Effector CD8-positive, alpha-beta T cell (primary cell): ENCODE measurements around the gene GM2A.
"Not testable (repeated sequence)": the region's sequence is repeated elsewhere in the genome, so short reads cannot be mapped to it uniquely, and the experiment has no call there.

ENCODE experiments used
- DNase-seq: peaks from one replicate; lab custom pipeline; 2025; lab: John Stamatoyannopoulos, UW

GM2A gene

GRCh38 chr5:151253605-151253950, 593 bp downstream of the GM2A start:
- DNase-seq, result no peak

DNA sequence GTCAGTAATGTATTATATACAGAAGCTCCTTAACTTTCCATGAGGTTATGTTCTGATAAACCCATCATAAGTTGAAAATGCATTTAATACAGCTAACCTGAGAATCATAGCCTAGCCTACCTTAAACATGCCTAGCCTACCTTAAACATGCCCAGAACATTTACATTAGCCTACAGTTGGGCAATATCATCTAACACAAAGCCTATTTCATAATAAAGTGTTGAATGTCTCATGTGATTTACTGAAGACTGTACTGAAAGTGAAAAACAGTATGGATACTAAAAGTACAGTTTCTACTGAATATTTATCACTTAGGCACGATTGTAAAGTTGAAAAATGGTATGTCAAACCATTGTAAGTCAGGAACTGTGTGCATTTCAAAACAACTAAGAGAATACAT, 1.6 kb downstream of the GM2A start:
- DNase-seq, result no peak

DNA sequence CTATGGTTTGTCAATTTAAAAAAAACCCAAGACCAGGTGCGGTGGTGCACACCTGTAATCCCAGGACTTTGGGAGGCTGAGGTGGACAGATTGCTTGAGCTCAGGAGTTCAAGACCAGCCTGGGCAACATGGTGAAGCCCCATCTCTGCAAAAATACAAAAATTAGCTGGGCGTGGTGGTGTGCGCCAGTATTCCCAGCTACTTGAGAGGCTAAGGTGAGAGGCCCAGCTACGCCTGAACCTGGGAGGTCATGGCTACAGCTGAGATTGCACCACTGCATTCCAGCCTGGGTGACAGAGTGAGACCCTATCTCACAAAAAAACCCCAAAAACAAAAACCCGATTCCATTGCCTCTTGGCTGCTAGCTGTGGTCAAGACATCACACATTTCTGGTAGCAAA, 2.0 kb downstream of the GM2A start:
- not testable (repeated sequence) for DNase-seq

DNA sequence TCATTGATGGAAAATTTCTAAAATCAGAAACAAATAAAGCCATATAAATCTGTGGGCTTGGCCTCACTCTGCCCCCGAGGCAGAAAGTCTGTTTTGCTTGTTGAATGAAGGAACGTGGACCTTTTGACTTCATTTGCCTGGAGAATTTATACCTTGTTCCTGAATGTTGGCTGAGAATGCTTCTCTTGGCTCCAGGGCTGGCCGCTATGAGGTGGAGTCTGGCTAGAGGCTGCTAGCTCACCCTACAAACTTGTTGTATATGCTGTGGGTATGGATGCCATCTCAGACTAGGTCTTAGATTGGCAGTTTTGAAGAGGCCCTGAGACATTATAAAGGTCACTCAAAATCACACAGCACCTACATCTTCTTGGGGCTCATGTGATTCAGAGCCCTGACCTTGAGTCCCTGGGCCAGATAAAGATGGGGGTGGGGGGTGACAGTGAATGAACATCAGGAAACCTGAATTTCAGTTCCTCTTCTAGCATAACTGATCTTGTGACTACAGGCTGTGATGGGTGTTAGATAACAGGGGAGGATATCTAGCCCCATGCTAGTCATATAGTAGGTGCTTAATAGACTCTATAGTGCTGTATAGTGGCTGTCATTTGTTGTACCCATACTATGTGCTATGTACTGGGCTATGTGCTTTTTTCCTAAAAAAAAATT, 2.8 kb downstream of the GM2A start:
- no peak for DNase-seq

GRCh38 chr5:151257731-151258181, 4.8 kb downstream of the GM2A start:
- DNase-seq, result no peak

GRCh38 chr5:151258201-151258611, 5.2 kb downstream of the GM2A start:
- DNase-seq, result no peak

DNA sequence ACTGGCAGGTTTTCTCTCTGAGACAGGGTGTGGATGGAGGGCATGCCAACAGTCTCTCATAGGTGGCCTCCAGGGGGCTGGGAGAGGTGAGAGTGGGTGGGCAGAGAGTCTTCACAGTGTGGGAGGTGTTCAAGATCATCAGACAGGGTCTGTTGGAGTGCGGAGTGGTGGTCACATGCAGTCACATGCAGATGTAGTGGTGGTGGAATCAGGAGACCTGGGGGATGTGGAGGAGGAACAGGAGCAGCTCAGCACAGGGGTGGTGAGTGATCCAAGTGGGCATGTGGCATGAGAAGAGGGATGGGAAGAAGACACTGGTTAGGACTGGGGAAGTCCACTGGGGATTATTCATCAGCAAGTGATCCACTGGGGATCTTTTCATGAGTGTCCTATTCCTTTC, 5.8 kb downstream of the GM2A start:
- no peak for DNase-seq

GRCh38 chr5:151259931-151260330, 6.9 kb downstream of the GM2A start:
- DNase-seq, result no peak

- no peak for DNase-seq
These were observed 9.5 kb downstream of the GM2A start for GRCh38 chr5:151262532-151262931.

DNA sequence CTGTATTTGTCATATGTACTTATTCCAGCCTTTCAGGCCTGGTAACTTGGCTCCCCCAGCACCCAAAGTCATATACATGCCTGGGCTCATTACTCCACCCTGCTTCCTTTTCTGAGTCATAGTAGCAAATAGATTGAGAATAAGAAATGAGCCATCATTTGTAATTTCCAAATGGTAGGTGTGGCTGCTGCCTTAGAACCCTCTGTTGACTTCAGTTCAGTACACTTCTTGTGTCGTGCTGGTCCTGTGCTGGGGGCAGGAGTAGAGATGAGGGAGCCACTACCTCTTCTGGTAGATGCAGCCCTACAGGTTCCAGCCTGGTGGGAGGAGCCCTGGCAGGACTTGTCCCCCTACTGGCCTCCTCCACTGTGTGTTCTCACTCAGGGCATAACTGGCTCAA, 11.1 kb downstream of the GM2A start:
- no peak for DNase-seq

- no peak for DNase-seq
These were observed 14.7 kb downstream of the GM2A start for GRCh38 chr5:151267491-151268260.

DNA sequence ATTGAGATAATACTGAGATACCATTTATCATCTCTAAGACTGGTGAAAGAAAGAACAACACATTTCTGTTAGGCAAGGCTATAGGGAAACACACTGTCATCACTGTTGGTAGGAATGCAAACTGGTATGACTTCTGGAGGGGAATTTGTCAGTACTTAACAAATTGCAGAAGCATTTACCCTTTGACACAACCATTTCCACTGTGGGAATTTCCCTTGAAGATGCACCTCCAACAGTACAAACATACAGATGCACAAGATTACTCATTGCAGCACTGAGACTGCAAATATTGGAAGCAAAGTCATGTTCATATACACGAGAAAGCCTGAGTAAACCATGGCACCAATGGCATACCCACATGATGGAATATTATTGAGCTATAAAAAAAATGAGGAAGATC, 17.6 kb downstream of the GM2A start:
- DNase-seq, result no peak

- DNase-seq, result no peak
These were observed 18.4 kb downstream of the GM2A start for GRCh38 chr5:151271336-151271735.

DNA sequence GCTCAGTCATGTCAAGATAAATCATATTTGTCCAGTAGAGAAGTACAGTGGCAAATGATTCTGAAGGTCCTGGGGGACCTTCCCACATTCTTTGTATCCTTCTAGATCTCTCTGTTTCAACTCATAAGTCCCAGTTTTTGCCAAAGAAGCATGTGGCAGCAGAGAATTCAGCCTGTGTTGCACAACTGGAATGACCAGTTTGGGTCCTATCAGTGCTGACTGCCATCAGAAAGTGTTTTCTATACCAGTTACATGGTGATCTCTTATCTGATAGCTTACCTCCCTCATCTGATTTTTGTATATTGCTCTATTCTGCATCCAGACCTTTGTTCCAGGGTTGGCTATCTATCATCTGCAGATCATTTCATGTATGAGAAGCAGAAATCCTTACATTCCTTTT, 21.7 kb downstream of the GM2A start:
- DNase-seq, result no peak

DNA sequence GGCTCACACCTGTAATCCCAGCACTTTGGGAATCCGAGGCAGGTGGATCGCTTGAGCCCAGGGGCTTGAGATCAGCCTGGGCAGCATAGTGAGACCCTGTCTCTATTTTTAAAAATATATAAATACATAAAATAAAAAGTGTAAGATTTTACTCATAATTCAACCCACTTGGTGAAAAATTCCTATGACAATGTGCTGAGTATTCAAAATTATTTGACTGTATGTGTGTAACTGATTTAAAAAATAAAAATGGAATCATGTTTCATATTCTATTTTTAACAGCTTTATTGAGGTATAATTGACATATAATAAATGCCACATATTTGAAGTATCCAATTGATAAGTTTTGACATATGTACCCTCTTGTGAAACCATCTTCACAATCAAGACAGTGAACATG, 22.8 kb downstream of the GM2A start:
- DNase-seq, result no peak

GRCh38 chr5:151278845-151279244, 25.9 kb downstream of the GM2A start:
- no peak for DNase-seq

DNA sequence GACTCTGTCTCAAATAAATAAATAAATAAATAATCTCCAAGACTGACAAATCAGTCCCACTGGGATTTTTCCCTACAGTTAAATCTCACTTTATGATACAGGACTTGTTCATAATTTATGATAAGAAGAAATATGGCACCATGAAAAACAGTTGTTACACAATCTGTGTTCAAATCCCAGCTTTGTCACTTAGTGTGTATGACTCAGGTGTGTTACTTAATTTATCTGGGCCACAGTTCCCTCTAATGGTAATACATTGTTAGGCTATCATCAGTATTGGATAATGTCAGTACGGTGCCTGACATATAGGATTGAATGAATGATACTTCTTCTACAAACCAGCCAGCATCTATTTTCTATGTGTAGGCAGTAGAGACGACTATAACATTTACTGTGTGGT, 27.5 kb downstream of the GM2A start:
- DNase-seq, result no peak

GRCh38 chr5:151281001-151281639, 28.1 kb downstream of the GM2A start:
- DNase-seq, result no peak

DNA sequence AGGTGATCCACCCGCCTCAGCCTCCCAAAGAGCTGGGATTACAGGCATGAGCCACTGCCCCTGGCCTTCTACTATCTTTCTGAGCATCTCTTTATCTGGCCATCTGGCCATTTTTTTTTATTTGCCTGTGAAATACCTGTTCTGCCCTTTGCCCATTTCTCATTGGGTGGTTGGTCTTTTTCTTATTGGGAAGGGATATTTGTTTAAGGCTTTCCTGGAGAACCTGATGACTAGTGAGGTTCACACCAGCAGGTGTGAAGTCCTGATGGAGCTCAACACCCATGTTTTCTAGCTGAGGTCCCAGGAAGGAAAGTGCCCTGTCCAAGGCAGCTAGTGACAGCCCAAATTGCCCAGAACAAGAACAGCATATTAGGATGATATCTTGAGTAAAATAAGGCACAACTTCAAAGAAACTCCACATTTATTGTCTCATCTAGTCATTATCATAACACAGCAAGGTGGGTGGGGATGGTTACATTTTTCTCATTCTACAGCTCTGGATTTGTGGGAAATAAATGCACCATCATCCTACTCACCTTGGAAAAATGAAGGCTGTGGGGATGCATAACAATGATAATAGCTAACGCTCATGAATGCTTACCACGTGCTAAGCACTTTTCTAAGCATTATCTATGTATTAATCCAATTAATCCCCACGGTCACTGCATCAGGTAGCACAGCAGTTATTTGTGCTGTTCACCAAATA, 30.3 kb downstream of the GM2A start:
- DNase-seq, result no peak

DNA sequence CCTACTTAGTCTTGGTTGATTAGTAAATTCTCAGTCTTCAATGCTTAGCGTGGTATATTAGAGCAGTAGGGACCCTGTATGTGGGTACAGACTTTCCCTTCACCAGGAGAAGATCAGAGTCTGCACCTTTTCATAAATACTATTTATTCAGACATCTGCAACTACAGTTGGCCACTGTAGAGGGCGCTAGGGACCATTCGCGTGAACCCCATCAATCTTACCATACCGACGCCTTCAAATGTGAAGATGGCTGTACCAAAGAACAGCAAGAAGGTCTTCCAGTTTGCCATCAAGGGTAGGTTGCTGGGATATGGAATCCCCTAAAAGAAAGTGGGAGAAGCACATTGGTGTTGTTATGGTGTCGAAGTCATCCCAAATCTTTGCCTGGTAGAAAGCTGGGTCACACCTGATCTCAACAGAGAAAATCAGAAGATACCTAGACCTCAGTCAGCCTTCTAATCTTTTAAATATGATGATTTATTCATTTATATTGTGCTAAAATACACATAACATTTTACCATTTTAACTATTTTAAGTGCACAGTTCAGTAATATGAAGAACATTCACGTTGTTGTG, 31.5 kb downstream of the GM2A start:
- no peak for DNase-seq

- DNase-seq, result no peak
These were observed 32.7 kb downstream of the GM2A start for GRCh38 chr5:151285683-151286082.

- no peak for DNase-seq
These were observed 33.3 kb downstream of the GM2A start for GRCh38 chr5:151286246-151286645.
